PC-9 (cell line): ENCODE results near the gene HLA-DOB. TPM values are rescaled to one million over a fixed set of nuclear protein-coding genes. Genes with fewer than 3 reads are reported as not detected.
"Not testable (repeated sequence)": the region's sequence is repeated elsewhere in the genome, so short reads cannot be mapped to it uniquely, and the experiment has no call there.

Experiments
- BruUV-seq: library from RNA; stranded (reverse); fragments of 400-500 nt; replicated peaks from 2 replicates; lab custom pipeline; 2021; lab: Mats Ljungman, UMichigan
- CTCF ChIA-PET: fragments of 300-600 bp; sonication (Branson Sonifier 250); formaldehyde crosslinking; loops from one replicate; lab custom pipeline; 2022; ENCODE audit warnings: antibody characterized with exemption; lab: Charles Lee
- POLR2A ChIA-PET: fragments of 300-600 bp; sonication (Branson Sonifier 250); formaldehyde crosslinking; loops from one replicate; lab custom pipeline; 2022; ENCODE audit warnings: antibody characterized with exemption; ENCODE audit not compliant: unreplicated experiment; lab: Charles Lee
- DNase-seq, 2 experiments: peaks; one replicate each; pipeline versions ENCODE4 v3.0.0 to v3.0.0-alpha.2; 2015 to 2022; ENCODE audit warnings: mixed read lengths in 1 of 2
- H2AFZ ChIP-seq: fragments of 200-600 bp; sonication (generic); 2 replicates; pipeline ENCODE4 v1.8.1; 2017; ENCODE audit warnings: antibody characterized with exemption
- H3F3A ChIP-seq: fragments of 200-600 bp; sonication (generic); 2 replicates; pipeline ENCODE4 v1.8.1; 2017; ENCODE audit warnings: antibody characterized with exemption, mild to moderate bottlenecking, low read depth; ENCODE audit not compliant: insufficient read depth
- H3K27ac ChIP-seq: fragments of 200-600 bp; sonication (generic); 2 replicates; pipeline ENCODE4 v1.6.1; 2016; ENCODE audit warnings: mixed run types
- H3K27me3 ChIP-seq: fragments of 200-600 bp; sonication (generic); 2 replicates; pipeline ENCODE4 v1.6.1; 2016; ENCODE audit warnings: low read depth, mixed run types; ENCODE audit not compliant: insufficient read depth
- H3K36me3 ChIP-seq: fragments of 200-600 bp; sonication (generic); 2 replicates; pipeline ENCODE4 v1.6.1; 2016; ENCODE audit warnings: low read depth, mixed run types
- H3K4me1 ChIP-seq: fragments of 200-600 bp; sonication (generic); replicated peaks from 2 replicates; pipeline ENCODE4 v1.6.1; 2016; ENCODE audit warnings: mixed run types; ENCODE audit not compliant: insufficient read depth
- H3K4me2 ChIP-seq: fragments of 200-600 bp; sonication (generic); 2 replicates; pipeline ENCODE4 v1.6.1; 2017; ENCODE audit warnings: mixed run types
- H3K4me3 ChIP-seq: fragments of 200-600 bp; sonication (generic); 2 replicates; pipeline ENCODE4 v1.6.1; 2016; ENCODE audit warnings: mixed run types
- H3K79me2 ChIP-seq: fragments of 200-600 bp; sonication (generic); 2 replicates; pipeline ENCODE4 v1.6.1; 2017; ENCODE audit warnings: low read depth, mixed run types
- H3K9me2 ChIP-seq: fragments of 200-600 bp; sonication (generic); 2 replicates; pipeline ENCODE4 v1.8.1; 2017; ENCODE audit warnings: mild to moderate bottlenecking; ENCODE audit not compliant: insufficient read depth
- H3K9me3 ChIP-seq: fragments of 200-600 bp; sonication (generic); 2 replicates; pipeline ENCODE4 v1.8.1; 2016; ENCODE audit warnings: low read depth; ENCODE audit not compliant: insufficient read depth
- H4K20me1 ChIP-seq: fragments of 200-600 bp; sonication (generic); 2 replicates; pipeline ENCODE4 v1.8.1; 2017; ENCODE audit not compliant: insufficient read depth
- EZH2 ChIP-seq: fragments of 200-600 bp; sonication (generic); IDR thresholded peaks from 2 replicates; pipeline ENCODE4 v1.8.0; 2017; ENCODE audit warnings: antibody characterized with exemption, low read depth
- intact Hi-C: fragments of 100-400 bp; cut with micrococcal nuclease; formaldehyde crosslinking; loops from one replicate; pipeline ENCODE4 v1.10.0; 2022; ENCODE audit not compliant: unreplicated experiment
- total RNA-seq: library from RNA; stranded (reverse); gene quantifications from 2 replicates; pipeline ENCODE4 v1.2.3, GENCODE V29; 2021
- TF ChIP-seq, protein P1 (sequence below): fragments of 200-600 bp; sonication (generic); conservative IDR thresholded peaks from 2 replicates; pipeline ENCODE4 v1.6.1; 2017; ENCODE audit warnings: mixed run types, antibody characterized with exemption, mild to moderate bottlenecking, moderate library complexity

The HLA-DOB gene
- total RNA-seq, 1 experiment from 2014 or later = 3.4 TPM

DNA sequence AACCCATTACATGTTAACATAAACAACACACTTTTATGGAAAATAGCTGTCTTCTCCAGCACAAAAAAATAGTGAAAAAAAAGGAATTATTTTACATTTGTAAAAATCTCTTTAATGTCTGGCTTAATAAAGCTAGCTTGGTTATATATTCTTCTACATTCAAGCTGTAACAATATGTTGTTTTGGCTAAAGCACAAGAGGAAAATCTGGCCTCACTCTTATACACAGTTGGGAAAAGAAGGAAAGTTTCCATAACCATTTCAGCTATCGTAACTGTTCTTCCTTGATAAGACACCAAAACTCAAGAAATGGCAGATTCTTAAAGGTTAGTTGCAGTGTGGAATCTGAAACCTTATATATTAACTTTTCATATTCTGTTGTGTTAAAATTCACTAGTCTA lies 7.6 kb downstream of the HLA-DOB start:
- H3K4me1 ChIP-seq = no peaks in the 10 kb centered on the region
- no peak overlapping the region for H2AFZ ChIP-seq
- H3F3A ChIP-seq = no peaks in the 10 kb centered on the region
- H4K20me1 ChIP-seq = no peaks in the 10 kb centered on the region
- no peak overlapping the region for H3K27ac ChIP-seq
- H3K79me2 ChIP-seq = no peaks in the 10 kb centered on the region
- intact Hi-C loops = no loop called here
- POLR2A ChIA-PET = no interaction called here
- H3K4me3 ChIP-seq = no peak overlapping the region
- no peaks in the 10 kb centered on the region for H3K9me3 ChIP-seq
- TF ChIP-seq, protein P1, sequence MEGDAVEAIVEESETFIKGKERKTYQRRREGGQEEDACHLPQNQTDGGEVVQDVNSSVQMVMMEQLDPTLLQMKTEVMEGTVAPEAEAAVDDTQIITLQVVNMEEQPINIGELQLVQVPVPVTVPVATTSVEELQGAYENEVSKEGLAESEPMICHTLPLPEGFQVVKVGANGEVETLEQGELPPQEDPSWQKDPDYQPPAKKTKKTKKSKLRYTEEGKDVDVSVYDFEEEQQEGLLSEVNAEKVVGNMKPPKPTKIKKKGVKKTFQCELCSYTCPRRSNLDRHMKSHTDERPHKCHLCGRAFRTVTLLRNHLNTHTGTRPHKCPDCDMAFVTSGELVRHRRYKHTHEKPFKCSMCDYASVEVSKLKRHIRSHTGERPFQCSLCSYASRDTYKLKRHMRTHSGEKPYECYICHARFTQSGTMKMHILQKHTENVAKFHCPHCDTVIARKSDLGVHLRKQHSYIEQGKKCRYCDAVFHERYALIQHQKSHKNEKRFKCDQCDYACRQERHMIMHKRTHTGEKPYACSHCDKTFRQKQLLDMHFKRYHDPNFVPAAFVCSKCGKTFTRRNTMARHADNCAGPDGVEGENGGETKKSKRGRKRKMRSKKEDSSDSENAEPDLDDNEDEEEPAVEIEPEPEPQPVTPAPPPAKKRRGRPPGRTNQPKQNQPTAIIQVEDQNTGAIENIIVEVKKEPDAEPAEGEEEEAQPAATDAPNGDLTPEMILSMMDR = no peak
- no peak for TF ChIP-seq EZH2
- no TSS peak for BruUV-seq
- no peak for DNase-seq
- H3K9me2 ChIP-seq = no peaks in the 10 kb centered on the region
- no peak overlapping the region for H3K4me2 ChIP-seq
- CTCF ChIA-PET = interaction anchor here (0.6 kb wide), 2 partner anchors 182 to 1496 kb away, joined by 3 read pairs; no protein-coding TSS in a partner anchor
- no peaks in the 10 kb centered on the region for H3K27me3 ChIP-seq
- H3K36me3 ChIP-seq = no peaks in the 10 kb centered on the region

DNA sequence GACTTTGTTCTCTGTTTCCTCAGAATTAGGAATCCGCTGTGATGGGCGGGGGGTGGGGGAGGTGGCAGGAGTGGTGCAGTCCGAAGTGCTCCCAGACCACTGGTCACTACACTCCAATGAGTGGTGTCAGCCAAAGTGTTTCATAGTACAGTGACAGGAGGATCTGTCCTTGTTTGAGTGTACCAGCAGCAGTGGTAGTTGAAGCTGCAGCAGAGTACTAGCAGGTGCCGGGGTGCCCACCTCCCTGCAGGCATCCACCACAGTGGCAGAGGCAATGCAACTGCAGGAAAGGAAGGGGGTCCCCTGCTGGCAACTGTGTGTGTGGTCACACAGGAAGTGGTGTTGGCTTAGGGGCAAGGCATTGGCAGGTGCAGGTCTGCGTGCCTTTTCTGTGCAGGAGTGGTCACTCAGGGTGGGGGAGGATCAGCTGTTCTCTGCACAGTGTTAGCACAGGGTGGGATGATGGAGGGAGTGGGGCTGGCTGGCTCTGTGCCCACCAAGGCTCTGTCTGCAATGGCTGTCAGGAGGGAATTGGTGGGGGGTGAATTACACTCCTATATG lies 9.7 kb downstream of the HLA-DOB start:
- no peak overlapping the region for H3K4me3 ChIP-seq
- no peaks in the 10 kb centered on the region for H3F3A ChIP-seq
- H3K4me1 ChIP-seq = no peaks in the 10 kb centered on the region
- TF ChIP-seq EZH2 = no peak
- TF ChIP-seq, protein P1 = no peak
- BruUV-seq = no TSS peak
- H3K9me2 ChIP-seq = no peaks in the 10 kb centered on the region
- no peaks in the 10 kb centered on the region; the same call in 1 of the 2 replicates for H3K9me3 ChIP-seq
- CTCF ChIA-PET = no interaction called here
- H3K4me2 ChIP-seq = no peak overlapping the region
- 0 out of 2 replicates have a peak, but pooled peaks cover 3% of the 10 kb centered on the region for H3K27me3 ChIP-seq
- H3K27ac ChIP-seq = no peak overlapping the region
- no peak for DNase-seq
- no peaks in the 10 kb centered on the region for H3K79me2 ChIP-seq
- no peak overlapping the region for H2AFZ ChIP-seq
- H3K36me3 ChIP-seq = no peaks in the 10 kb centered on the region
- H4K20me1 ChIP-seq = no peaks in the 10 kb centered on the region
- POLR2A ChIA-PET = no interaction called here
- intact Hi-C loops = no loop called here

DNA sequence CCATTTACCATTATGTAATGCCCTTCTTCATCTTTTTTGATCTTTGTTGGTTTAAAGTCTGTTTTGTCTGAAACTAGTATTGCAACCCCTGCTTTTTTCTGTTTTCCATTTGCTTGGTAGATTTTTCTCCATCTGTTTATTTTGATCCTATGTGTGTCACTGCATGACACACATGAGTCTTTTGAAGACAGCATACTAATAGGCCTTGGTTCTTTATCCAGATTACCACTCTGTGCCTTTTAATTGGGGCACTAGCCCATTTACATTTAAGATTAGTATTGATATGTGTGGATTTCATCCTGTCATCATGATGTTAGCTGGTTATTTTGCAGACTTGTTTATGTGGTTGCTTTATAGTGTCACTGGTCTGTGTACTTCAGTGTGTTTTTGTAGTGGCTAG lies 11.4 kb downstream of the HLA-DOB start:
- not testable (repeated sequence) for H3K9me2 ChIP-seq, BruUV-seq
- CTCF ChIA-PET = interaction anchor here (0.6 kb wide), 1 partner anchor 33 kb away, joined by 8 read pairs; no protein-coding TSS in a partner anchor

DNA sequence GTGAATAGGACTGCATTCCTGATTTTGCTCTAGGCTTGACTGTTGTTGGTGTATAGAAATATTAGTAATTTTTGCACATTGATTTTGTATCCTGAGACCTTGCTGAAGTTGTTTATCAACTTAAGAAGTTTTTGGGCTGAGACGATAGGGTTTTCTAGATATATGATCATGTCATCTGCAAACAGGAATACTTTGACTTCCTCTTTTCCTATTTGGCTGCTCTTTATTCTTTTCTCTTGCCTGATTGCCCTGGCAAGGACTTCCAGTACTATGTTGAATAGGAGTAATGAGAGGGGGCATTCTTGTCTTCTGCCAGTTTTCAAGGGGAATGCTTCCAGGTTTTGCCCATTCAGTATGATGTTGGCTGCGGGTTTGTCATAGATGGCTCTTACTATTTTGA lies 13.4 kb downstream of the HLA-DOB start:
- Histone ChIP-seq H4K20me1 (no peaks in the 10 kb centered on the region), H3K36me3 (no peaks in the 10 kb centered on the region), H3K79me2 (no peaks in the 10 kb centered on the region), H3F3A (no peaks in the 10 kb centered on the region), H3K9me3 (peaks cover 6% of the 10 kb centered on the region), H3K4me1 (no peaks in the 10 kb centered on the region), H2AFZ (no peak overlapping the region), H3K27ac (no peak overlapping the region), H3K4me2 (no peak overlapping the region), H3K4me3 (no peak overlapping the region), H3K9me2 (no peaks in the 10 kb centered on the region), H3K27me3 (peaks cover 3% of the 10 kb centered on the region; the same call in 1 of the 2 replicates)
- ChIA-PET POLR2A (no interaction called here), CTCF (no interaction called here)
- intact Hi-C loops = no loop called here
- TF ChIP-seq EZH2 = no peak
- TF ChIP-seq, protein P1 = no peak
- no TSS peak for BruUV-seq
- DNase-seq = no peak

More for the DNA sequence above, 11.4 kb downstream of the HLA-DOB start:
- intact Hi-C loops, H3K36me3 ChIP-seq, H4K20me1 ChIP-seq, POLR2A ChIA-PET, H3K9me3 ChIP-seq, H3K4me3 ChIP-seq, H3K79me2 ChIP-seq, H3K27me3 ChIP-seq, H3K27ac ChIP-seq, H3F3A ChIP-seq, DNase-seq, H3K4me2 ChIP-seq, H2AFZ ChIP-seq, H3K4me1 ChIP-seq: not testable (repeated sequence)
